Measurements from ENCODE around the gene SLC29A3.
A peak's percentile ranks its signal among the peaks of the same experiment; 100 is the strongest.

SLC29A3 gene

GRCh38 chr10:71367271-71367670 is 48.2 kb downstream of the SLC29A3 start:
- TF ChIP-seq, protein P1, sequence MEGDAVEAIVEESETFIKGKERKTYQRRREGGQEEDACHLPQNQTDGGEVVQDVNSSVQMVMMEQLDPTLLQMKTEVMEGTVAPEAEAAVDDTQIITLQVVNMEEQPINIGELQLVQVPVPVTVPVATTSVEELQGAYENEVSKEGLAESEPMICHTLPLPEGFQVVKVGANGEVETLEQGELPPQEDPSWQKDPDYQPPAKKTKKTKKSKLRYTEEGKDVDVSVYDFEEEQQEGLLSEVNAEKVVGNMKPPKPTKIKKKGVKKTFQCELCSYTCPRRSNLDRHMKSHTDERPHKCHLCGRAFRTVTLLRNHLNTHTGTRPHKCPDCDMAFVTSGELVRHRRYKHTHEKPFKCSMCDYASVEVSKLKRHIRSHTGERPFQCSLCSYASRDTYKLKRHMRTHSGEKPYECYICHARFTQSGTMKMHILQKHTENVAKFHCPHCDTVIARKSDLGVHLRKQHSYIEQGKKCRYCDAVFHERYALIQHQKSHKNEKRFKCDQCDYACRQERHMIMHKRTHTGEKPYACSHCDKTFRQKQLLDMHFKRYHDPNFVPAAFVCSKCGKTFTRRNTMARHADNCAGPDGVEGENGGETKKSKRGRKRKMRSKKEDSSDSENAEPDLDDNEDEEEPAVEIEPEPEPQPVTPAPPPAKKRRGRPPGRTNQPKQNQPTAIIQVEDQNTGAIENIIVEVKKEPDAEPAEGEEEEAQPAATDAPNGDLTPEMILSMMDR (IDR thresholded peaks at IDR 0.05; ENCODE audit: insufficient read depth, low read depth, low read length, missing control alignments) = no peak
- no peak overlapping the region for H3K4me3 ChIP-seq (ENCODE audit: low read length)
- DNase-seq (ENCODE audit: low read depth) = peak; percentile 33

DNA sequence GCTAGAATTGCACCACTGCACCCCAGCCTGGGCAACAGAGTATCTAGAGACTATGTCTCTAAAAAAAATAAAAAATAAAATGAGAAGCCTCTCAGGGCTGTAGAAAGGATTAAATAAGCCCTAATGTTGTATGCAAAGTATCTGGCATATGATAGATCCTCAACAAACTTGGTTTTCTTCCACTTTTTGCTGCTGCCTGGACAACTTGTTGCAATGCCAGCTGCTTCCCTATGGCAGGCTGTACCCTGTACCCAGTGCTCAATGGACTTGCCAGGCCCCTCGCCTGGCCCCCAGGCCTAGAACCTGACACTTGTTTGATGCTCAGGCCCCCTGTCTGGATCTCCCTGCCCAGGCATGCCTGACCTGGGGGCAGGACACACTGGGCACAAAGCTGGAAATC is 49.1 kb downstream of the SLC29A3 start:
- TF ChIP-seq, protein P1 (IDR thresholded peaks at IDR 0.05; ENCODE audit: insufficient read depth, low read depth, low read length, missing control alignments) = no peak
- H3K4me3 ChIP-seq (ENCODE audit: low read length) = no peak overlapping the region
- DNase-seq (ENCODE audit: low read depth) = no peak

- no peak for DNase-seq (ENCODE audit: low read depth)
Observed at GRCh38 chr10:71368643-71369042, 49.6 kb downstream of the SLC29A3 start.

GRCh38 chr10:71369602-71370001 is 50.5 kb downstream of the SLC29A3 start:
- no peak overlapping the region for H3K4me3 ChIP-seq (ENCODE audit: low read length)
- TF ChIP-seq, protein P1 (IDR thresholded peaks at IDR 0.05; ENCODE audit: insufficient read depth, low read depth, low read length, missing control alignments) = no peak
- no peak for DNase-seq (ENCODE audit: low read depth)

More at GRCh38 chr10:71368643-71369042, 49.6 kb downstream of the SLC29A3 start:
- TF ChIP-seq, protein P1 (IDR thresholded peaks at IDR 0.05; ENCODE audit: insufficient read depth, low read depth, low read length, missing control alignments) = no peak
- no peak overlapping the region for H3K4me3 ChIP-seq (ENCODE audit: low read length)

DNA sequence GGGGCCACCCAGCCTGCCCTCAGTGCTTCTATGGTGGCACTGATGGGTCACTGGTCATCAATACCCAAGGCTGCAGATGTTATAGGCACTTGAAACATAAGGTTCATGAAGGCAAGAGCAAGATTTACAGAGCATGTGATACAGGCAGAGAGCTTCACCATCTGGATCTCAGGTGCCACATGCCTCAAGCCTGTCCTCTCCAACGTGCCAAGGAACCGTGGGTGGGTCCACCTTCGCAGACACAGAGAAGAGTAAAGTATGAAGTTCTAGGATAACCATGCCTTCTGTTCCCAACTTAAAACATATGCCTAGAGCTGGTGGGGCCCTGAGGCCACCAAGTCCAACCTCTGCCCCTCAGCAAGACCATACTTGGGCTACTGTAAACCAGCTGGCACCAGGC is 51.0 kb downstream of the SLC29A3 start:
- TF ChIP-seq, protein P1 (IDR thresholded peaks at IDR 0.05; ENCODE audit: insufficient read depth, low read depth, low read length, missing control alignments) = no peak
- no peak for DNase-seq (ENCODE audit: low read depth)

DNA sequence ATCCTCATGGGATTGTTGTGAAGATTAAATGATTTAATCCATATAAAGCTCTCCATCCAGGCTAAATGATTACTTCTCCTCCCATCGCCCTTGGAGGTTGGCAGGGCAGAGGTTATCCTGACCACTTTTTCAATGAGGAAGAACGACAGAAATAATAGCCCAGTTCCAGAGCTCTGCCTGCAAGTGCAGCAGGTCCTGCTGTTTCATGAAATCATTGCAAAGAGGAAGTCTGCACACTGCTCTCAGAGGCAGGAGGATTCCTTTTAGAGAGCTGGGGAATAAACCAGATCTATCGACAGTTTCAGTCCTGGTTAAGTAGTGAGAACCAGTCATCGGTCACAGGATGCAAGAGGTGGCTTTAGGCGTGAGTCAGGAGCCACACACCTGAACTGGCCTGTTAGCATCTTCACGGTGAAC is 52.7 kb downstream of the SLC29A3 start:
- DNase-seq (ENCODE audit: low read depth) = no peak
- no peak overlapping the region for H3K4me3 ChIP-seq (ENCODE audit: low read length)
- TF ChIP-seq, protein P1 (IDR thresholded peaks at IDR 0.05; ENCODE audit: insufficient read depth, low read depth, low read length, missing control alignments) = no peak

More for the DNA sequence above, 51.0 kb downstream of the SLC29A3 start:
- no peak overlapping the region for H3K4me3 ChIP-seq (ENCODE audit: low read length)

GRCh38 chr10:71372882-71373495 is 53.9 kb downstream of the SLC29A3 start:
- TF ChIP-seq, protein P1 (IDR thresholded peaks at IDR 0.05; ENCODE audit: insufficient read depth, low read depth, low read length, missing control alignments) = no peak
- DNase-seq (ENCODE audit: low read depth) = no peak
- no peak overlapping the region for H3K4me3 ChIP-seq (ENCODE audit: low read length)

Data from epithelial cell of esophagus (primary cell).